Calu3 (cell line): ENCODE results near the gene LRRTM4. TPM values are rescaled to one million over a fixed set of nuclear protein-coding genes. Genes with fewer than 3 reads are reported as not detected.

Experiments used
- BruUV-seq: library from RNA; stranded (reverse); fragments of 400-500 nt; replicated peaks from 2 replicates; lab custom pipeline; 2021; lab: Mats Ljungman, UMichigan
- CTCF ChIA-PET: fragments of 300-600 bp; sonication (Branson Sonifier 250); formaldehyde crosslinking; loops from one replicate; lab custom pipeline; 2022; ENCODE audit warnings: antibody characterized with exemption; lab: Charles Lee
- DNase-seq: peaks from one replicate; pipeline ENCODE4 v3.0.0; 2022
- H3K27ac Mint-ChIP-seq: one replicate; pipeline ENCODE4 v1.8.0; 2022; ENCODE audit warnings: mixed read lengths; ENCODE audit not compliant: unreplicated experiment
- H3K27me3 Mint-ChIP-seq: one replicate; pipeline ENCODE4 v1.8.0; 2022; ENCODE audit warnings: mixed read lengths; ENCODE audit not compliant: unreplicated experiment
- H3K36me3 Mint-ChIP-seq: one replicate; pipeline ENCODE4 v1.8.0; 2022; ENCODE audit warnings: mild to moderate bottlenecking, moderate library complexity, mixed read lengths; ENCODE audit not compliant: insufficient read depth, unreplicated experiment
- H3K4me1 Mint-ChIP-seq: one replicate; pipeline ENCODE4 v1.8.0; 2022; ENCODE audit warnings: mild to moderate bottlenecking, low read depth, mixed read lengths; ENCODE audit not compliant: unreplicated experiment
- H3K4me3 Mint-ChIP-seq: one replicate; pipeline ENCODE4 v1.8.0; 2022; ENCODE audit warnings: mild to moderate bottlenecking, low read depth, moderate library complexity, mixed read lengths; ENCODE audit not compliant: unreplicated experiment
- H3K9me3 Mint-ChIP-seq: one replicate; pipeline ENCODE4 v1.8.0; 2022; ENCODE audit warnings: low read depth, mixed read lengths; ENCODE audit not compliant: unreplicated experiment
- intact Hi-C: fragments of 100-400 bp; cut with micrococcal nuclease; formaldehyde crosslinking; loops from one replicate; pipeline ENCODE4 v1.10.0; 2022; ENCODE audit not compliant: unreplicated experiment
- total RNA-seq: library from RNA; stranded (reverse); gene quantifications from 2 replicates; pipeline ENCODE4 v1.2.3, GENCODE V29; 2022
- TF ChIP-seq, protein P1 (sequence below): fragments of 200-600 bp; IDR thresholded peaks from one replicate; pipeline ENCODE4 v1.8.0; 2022; ENCODE audit warnings: antibody characterized with exemption; ENCODE audit not compliant: unreplicated experiment

The LRRTM4 gene
- total RNA-seq, 1 experiment from 2014 or later, result not detected

DNA sequence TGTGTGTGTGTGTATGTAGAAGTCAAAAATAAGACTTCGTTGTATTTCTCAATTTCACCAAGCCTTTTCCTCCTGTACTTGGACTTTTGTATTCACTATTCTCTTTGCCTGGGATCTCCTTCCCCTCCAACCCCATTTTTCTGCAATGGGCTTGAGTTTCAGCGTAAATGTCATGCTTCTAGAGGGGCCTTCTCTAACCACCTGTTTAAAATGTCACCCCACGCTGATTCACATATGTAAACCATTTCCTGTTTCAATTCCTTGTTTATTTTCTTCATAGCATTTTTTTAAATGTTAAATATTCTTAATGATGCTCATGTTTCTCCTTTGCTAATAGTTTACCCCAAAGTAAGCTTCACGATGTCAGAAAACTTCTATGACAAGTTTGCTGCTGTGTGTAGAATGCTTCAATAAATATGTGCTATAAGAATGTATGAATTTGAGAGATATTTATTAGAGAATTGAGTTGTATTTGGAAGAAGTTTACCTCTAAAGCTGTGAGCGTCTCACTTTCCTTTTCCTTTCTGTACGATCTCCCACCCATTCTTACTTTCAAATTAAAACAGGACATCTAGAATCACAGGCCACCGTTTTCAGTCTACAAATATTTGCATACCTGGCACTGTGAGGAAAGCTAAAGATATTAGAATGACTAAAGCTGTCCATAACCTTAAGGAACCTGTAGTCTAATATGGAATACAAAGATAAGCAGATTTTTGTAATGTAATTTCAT lies 762.4 kb downstream of the LRRTM4 start:
- CTCF ChIA-PET, result no interaction called here
- Mint-ChIP-seq H3K27ac (no peak overlapping the region), H3K4me3 (no peak overlapping the region), H3K36me3 (no peaks in the 10 kb centered on the region), H3K27me3 (no peaks in the 10 kb centered on the region), H3K4me1 (no peaks in the 10 kb centered on the region), H3K9me3 (peaks cover 14% of the 10 kb centered on the region)
- BruUV-seq, result no TSS peak
- no peak for DNase-seq
- intact Hi-C loops, result no loop called here
- TF ChIP-seq, protein P1, sequence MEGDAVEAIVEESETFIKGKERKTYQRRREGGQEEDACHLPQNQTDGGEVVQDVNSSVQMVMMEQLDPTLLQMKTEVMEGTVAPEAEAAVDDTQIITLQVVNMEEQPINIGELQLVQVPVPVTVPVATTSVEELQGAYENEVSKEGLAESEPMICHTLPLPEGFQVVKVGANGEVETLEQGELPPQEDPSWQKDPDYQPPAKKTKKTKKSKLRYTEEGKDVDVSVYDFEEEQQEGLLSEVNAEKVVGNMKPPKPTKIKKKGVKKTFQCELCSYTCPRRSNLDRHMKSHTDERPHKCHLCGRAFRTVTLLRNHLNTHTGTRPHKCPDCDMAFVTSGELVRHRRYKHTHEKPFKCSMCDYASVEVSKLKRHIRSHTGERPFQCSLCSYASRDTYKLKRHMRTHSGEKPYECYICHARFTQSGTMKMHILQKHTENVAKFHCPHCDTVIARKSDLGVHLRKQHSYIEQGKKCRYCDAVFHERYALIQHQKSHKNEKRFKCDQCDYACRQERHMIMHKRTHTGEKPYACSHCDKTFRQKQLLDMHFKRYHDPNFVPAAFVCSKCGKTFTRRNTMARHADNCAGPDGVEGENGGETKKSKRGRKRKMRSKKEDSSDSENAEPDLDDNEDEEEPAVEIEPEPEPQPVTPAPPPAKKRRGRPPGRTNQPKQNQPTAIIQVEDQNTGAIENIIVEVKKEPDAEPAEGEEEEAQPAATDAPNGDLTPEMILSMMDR, result no peak

DNA sequence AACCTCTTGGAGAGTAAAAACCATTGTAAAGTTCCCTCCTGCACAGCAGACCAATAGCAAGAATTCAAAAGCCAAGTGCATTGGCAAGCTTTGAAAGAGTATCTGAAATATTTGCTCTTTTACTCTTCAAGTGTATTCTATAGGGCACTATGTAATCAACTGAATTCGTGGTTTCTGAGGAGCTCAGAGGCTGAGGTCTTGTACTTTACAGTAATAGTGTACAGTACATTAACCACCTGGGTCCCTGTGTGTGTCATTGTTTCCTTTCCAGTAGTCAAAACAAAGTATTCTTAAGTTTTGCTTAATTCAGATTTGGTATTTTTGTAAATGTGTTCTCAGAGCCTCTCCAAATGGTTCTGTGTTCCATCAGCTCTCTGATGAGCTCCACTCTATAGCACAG lies 769.7 kb downstream of the LRRTM4 start:
- H3K4me3 Mint-ChIP-seq, result no peak overlapping the region
- BruUV-seq, result no TSS peak

DNA sequence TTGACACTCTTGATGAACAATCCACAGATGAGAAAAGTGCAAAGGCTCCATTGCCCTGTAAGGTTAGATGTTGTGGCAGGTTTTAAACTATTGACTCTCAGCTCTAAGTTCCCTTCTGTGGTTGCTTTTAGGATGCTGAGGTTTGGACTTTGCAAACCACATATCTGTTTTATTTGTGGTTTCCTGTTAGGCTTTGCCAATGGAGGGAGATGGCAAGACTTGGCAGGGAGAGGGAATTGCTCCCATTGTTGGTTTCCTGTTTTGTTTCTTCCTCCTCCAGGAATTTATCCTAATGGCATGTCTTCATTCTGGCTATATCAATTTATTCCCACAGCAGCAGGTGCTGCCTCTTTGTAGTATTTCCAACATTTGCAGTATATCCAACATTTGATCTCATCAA lies 772.3 kb downstream of the LRRTM4 start:
- DNase-seq, result no peak
- no TSS peak for BruUV-seq
- CTCF ChIA-PET, result no interaction called here

More for the DNA sequence above, 769.7 kb downstream of the LRRTM4 start:
- no peak for DNase-seq
- Mint-ChIP-seq H3K4me1 (no peaks in the 10 kb centered on the region), H3K27ac (no peak overlapping the region), H3K36me3 (no peaks in the 10 kb centered on the region), H3K9me3 (peaks cover 16% of the 10 kb centered on the region), H3K27me3 (no peaks in the 10 kb centered on the region)
- intact Hi-C loops, result no loop called here
- TF ChIP-seq, protein P1, result no peak
- CTCF ChIA-PET, result no interaction called here

DNA sequence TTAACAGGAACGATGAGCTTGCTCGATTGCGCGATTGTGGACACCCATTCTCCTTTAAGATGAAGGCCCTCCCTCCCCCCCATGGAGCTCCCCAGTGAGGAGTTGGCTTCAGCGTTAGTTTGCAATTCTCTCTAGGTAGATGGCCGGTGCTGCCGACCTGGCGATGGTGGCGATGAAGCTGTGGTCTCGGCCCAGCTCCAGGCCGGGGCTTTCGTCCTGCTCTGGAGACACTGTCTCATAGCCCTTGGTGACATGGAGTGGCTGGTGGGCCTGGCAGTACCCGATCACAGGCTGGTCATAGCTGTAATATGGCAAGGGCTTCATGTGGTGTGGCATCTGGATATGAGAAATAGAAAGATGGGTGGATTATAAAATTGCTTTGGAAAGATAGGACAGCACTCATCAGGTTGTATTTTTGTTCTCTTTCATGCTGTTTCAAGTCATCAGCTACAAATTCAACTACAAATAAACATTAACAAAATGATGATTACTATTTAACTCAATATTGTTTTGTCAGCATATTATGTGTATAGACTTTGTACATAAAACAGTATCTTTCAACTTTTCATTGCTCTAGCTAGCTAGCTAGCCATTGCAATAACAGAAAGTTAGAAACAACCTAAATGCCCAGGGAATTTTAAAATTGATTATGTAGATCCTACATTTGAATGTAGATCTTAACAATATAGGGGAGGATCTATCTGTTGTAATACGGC lies 773.4 kb downstream of the LRRTM4 start:
- no TSS peak for BruUV-seq

More for the DNA sequence above, 772.3 kb downstream of the LRRTM4 start:
- H3K27me3 Mint-ChIP-seq, result no peaks in the 10 kb centered on the region
- TF ChIP-seq, protein P1, result no peak
- no peak overlapping the region for H3K27ac Mint-ChIP-seq
- intact Hi-C loops, result no loop called here
- no peaks in the 10 kb centered on the region for H3K36me3 Mint-ChIP-seq
- no peak overlapping the region for H3K4me3 Mint-ChIP-seq
- no peaks in the 10 kb centered on the region for H3K4me1 Mint-ChIP-seq
- peaks cover 12% of the 10 kb centered on the region for H3K9me3 Mint-ChIP-seq

More for the DNA sequence above, 773.4 kb downstream of the LRRTM4 start:
- Mint-ChIP-seq H3K27me3 (no peaks in the 10 kb centered on the region), H3K9me3 (peaks cover 10% of the 10 kb centered on the region), H3K27ac (no peak overlapping the region), H3K4me1 (no peaks in the 10 kb centered on the region), H3K4me3 (no peak overlapping the region), H3K36me3 (no peaks in the 10 kb centered on the region)
- intact Hi-C loops, result no loop called here
- DNase-seq, result no peak
- TF ChIP-seq, protein P1, result no peak
- CTCF ChIA-PET, result no interaction called here
